DMS114 treated with DMSO at 0.1 percent for 48 hours (cell line): ENCODE results near the gene TIMM8B.
A peak's percentile ranks its signal among the peaks of the same experiment; 100 is the strongest.
"Not testable (repeated sequence)": the region's sequence is repeated elsewhere in the genome, so short reads cannot be mapped to it uniquely, and the experiment has no call there.

Source experiments
- DNase-seq: peaks from one replicate; lab custom pipeline; 2025; ENCODE audit not compliant: unreplicated experiment; lab: John Stamatoyannopoulos, UW

Gene TIMM8B

GRCh38 chr11:112082729-112083128, 3.8 kb downstream of the TIMM8B start:
- no peak for DNase-seq

GRCh38 chr11:112073941-112074811, 12.4 kb downstream of the TIMM8B start, which contains the start of the genes NKAPD1 and PIH1D2:
Gene NKAPD1, plus strand, starts transcription at chr11:112074299. Its CDS starts 1,276 bp downstream, at chr11:112075575.
Gene PIH1D2, minus strand, starts transcription at chr11:112074017. Its CDS starts 843 bp downstream, at chr11:112073174.
- DNase-seq, result peak; percentile 59

GRCh38 chr11:112062923-112063322, 23.6 kb downstream of the TIMM8B start:
- no peak for DNase-seq

GRCh38 chr11:112058103-112058502, 28.5 kb downstream of the TIMM8B start:
- no peak for DNase-seq

- no peak for DNase-seq
Measured at GRCh38 chr11:112057170-112057569, 29.4 kb downstream of the TIMM8B start.

GRCh38 chr11:112051768-112052167, 34.8 kb downstream of the TIMM8B start:
- DNase-seq, result no peak

- DNase-seq, result no peak
Measured at GRCh38 chr11:112050721-112051120, 35.8 kb downstream of the TIMM8B start.

GRCh38 chr11:112049777-112050176, 36.8 kb downstream of the TIMM8B start:
- no peak for DNase-seq

- DNase-seq, result not testable (repeated sequence)
Measured at GRCh38 chr11:112048256-112048655, 38.3 kb downstream of the TIMM8B start.

GRCh38 chr11:112046647-112047046, 39.9 kb downstream of the TIMM8B start:
- not testable (repeated sequence) for DNase-seq

- DNase-seq, result no peak
Measured at GRCh38 chr11:112044961-112045360, 41.6 kb downstream of the TIMM8B start.

GRCh38 chr11:112042961-112043304, 43.6 kb downstream of the TIMM8B start:
- DNase-seq, result no peak

GRCh38 chr11:112042161-112042960, 44.2 kb downstream of the TIMM8B start:
- no peak for DNase-seq

GRCh38 chr11:112037527-112037926, 49.0 kb downstream of the TIMM8B start:
- no peak for DNase-seq
